Neural cell (in vitro differentiated cells): ENCODE measurements around the gene DGCR6. TPM values are rescaled to one million over a fixed set of nuclear protein-coding genes. Genes with fewer than 3 reads are reported as not detected.
"Not testable (repeated sequence)": the region's sequence is repeated elsewhere in the genome, so short reads cannot be mapped to it uniquely, and the experiment has no call there.

Source experiments
- H2AFZ ChIP-seq: fragments of 200-600, 300-800 bp; sonication (generic), shearing (Covaris generic); 2 replicates; pipeline ENCODE4 v1.6.0; 2014; ENCODE audit warnings: low read depth, mild to moderate bottlenecking, antibody characterized with exemption, low read length, moderate library complexity
- H3F3A ChIP-seq: fragments of 200-600 bp; shearing (Covaris generic); 2 replicates; pipeline ENCODE4 v1.6.1; 2016; ENCODE audit warnings: mild to moderate bottlenecking, moderate library complexity, mixed read lengths, antibody characterized with exemption, low read length; ENCODE audit not compliant: insufficient read depth, poor library complexity, severe bottlenecking
- H3K27ac ChIP-seq: fragments of 200-600, 300-800 bp; sonication (generic), shearing (Covaris generic); 2 replicates; pipeline ENCODE4 v1.5.1; 2014; ENCODE audit warnings: mild to moderate bottlenecking, low read length, moderate library complexity
- H3K27me3 ChIP-seq: fragments of 300-800, 200-600 bp; sonication (generic), shearing (Covaris generic); 2 replicates; pipeline ENCODE4 v1.6.0; 2014; ENCODE audit warnings: mild to moderate bottlenecking, low read depth, low read length, moderate library complexity; ENCODE audit not compliant: insufficient read depth
- H3K36me3 ChIP-seq: fragments of 300-800, 200-600 bp; sonication (generic), shearing (Covaris generic); 2 replicates; pipeline ENCODE4 v1.5.1; 2014; ENCODE audit warnings: mild to moderate bottlenecking, antibody characterized with exemption, low read length, moderate library complexity; ENCODE audit not compliant: insufficient read depth
- H3K4me2 ChIP-seq: fragments of 300-800, 200-600 bp; sonication (generic), shearing (Covaris generic); 2 replicates; pipeline ENCODE4 v1.6.0; 2014; ENCODE audit warnings: mild to moderate bottlenecking, low read length
- H3K4me3 ChIP-seq: fragments of 300-800, 200-600 bp; sonication (generic), shearing (Covaris generic); 2 replicates; pipeline ENCODE4 v1.5.1; 2014; ENCODE audit warnings: mild to moderate bottlenecking, low read length, moderate library complexity
- H3K79me2 ChIP-seq: fragments of 200-600 bp; shearing (Covaris generic); replicated peaks from 2 replicates; pipeline ENCODE4 v1.6.0; 2014; ENCODE audit warnings: mild to moderate bottlenecking, low read length, moderate library complexity; ENCODE audit not compliant: insufficient read depth
- H3K9ac ChIP-seq: fragments of 300-800, 200-600 bp; sonication (generic), shearing (Covaris generic); 2 replicates; pipeline ENCODE4 v1.6.1; 2016; ENCODE audit warnings: mild to moderate bottlenecking, low read length, mixed read lengths
- H3K9me2 ChIP-seq: fragments of 200-600 bp; shearing (Covaris generic); 2 replicates; pipeline ENCODE4 v1.6.1; 2016; ENCODE audit warnings: mild to moderate bottlenecking, low read length, mixed read lengths; ENCODE audit not compliant: insufficient read depth
- H3K9me3 ChIP-seq: fragments of 200-600, 300-800 bp; sonication (generic), shearing (Covaris generic); 2 replicates; pipeline ENCODE4 v1.6.1; 2016; ENCODE audit warnings: mild to moderate bottlenecking, mixed run types, low read length, moderate library complexity, mixed read lengths
- H4K20me1 ChIP-seq: fragments of 200-600 bp; shearing (Covaris generic); 2 replicates; pipeline ENCODE4 v1.6.1; 2016; ENCODE audit warnings: mild to moderate bottlenecking, mixed run types; ENCODE audit not compliant: insufficient read depth
- EP300 ChIP-seq: fragments of 450-650 bp; conservative IDR thresholded peaks from 2 replicates; pipeline ENCODE4 v1.6.1; 2014; ENCODE audit warnings: antibody characterized with exemption, mild to moderate bottlenecking, moderate library complexity; ENCODE audit not compliant: poor library complexity, severe bottlenecking
- EZH2 ChIP-seq: fragments of 200-600, 300-800 bp; shearing (Covaris generic), sonication (generic); IDR thresholded peaks from 2 replicates; pipeline ENCODE4 v1.6.1; 2014; ENCODE audit warnings: antibody characterized with exemption, low read length, borderline replicate concordance, mild to moderate bottlenecking; ENCODE audit not compliant: insufficient read depth, poor library complexity, severe bottlenecking
- MXI1 ChIP-seq: fragments of 450-650 bp; conservative IDR thresholded peaks from 2 replicates; pipeline ENCODE4 v1.6.1; 2014; ENCODE audit warnings: antibody characterized with exemption, mild to moderate bottlenecking; ENCODE audit not compliant: poor library complexity, severe bottlenecking
- POLR2AphosphoS5 ChIP-seq: IDR thresholded peaks from 2 replicates; pipeline ENCODE4 v1.6.1; 2012
- RAD21 ChIP-seq: fragments of 450-650 bp; conservative IDR thresholded peaks from 2 replicates; pipeline ENCODE4 v1.6.1; 2014; ENCODE audit warnings: antibody characterized with exemption, mild to moderate bottlenecking, moderate library complexity
- SMC3 ChIP-seq: fragments of 450-650 bp; conservative IDR thresholded peaks from 2 replicates; pipeline ENCODE4 v1.6.1; 2014; ENCODE audit warnings: antibody characterized with exemption, mild to moderate bottlenecking, moderate library complexity; ENCODE audit not compliant: poor library complexity
- TAF1 ChIP-seq: IDR thresholded peaks from 2 replicates; pipeline ENCODE4 v1.6.1; 2012; ENCODE audit warnings: low read depth
- polyA plus RNA-seq: library from polyadenylated mRNA; depleted of rRNA; stranded (reverse); fragments of >200 nt; gene quantifications from 2 replicates; pipeline ENCODE4 v1.2.3, GENCODE V29; 2014
- TF ChIP-seq, protein P1 (sequence below): fragments of 450-650 bp; IDR thresholded peaks from 2 replicates; pipeline ENCODE4 v1.5.1; 2014; ENCODE audit warnings: antibody characterized with exemption, mild to moderate bottlenecking, moderate library complexity; ENCODE audit not compliant: poor library complexity, severe bottlenecking
- TF ChIP-seq, protein P2 (sequence below): IDR thresholded peaks from 2 replicates; pipeline ENCODE4 v1.6.1; 2012; ENCODE audit warnings: borderline replicate concordance

DGCR6 gene
- polyA plus RNA-seq, 1 donor from 2014 or later = 8.9 TPM

DNA sequence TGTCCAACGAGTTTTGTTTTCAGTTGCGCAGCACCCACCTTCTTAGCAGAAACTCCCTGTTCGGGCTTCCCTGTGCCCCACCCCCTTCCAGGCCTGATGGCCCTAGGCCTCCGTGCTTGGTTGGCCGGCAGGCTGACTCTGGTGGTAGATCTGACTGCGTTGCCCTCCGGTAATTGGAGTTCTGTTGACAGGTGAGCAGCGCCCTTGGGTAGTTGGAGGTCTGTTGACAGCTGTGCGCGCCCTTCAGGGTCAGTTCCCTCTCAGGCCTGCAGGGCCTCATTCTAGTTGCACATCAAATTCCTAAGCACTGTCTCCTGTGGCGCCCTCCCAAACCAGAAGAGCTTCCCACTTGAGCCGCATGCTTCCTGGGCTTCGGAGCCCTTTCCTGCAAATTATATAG lies 776 bp downstream of the DGCR6 start:
- Histone ChIP-seq H3K27ac (no peak overlapping the region), H4K20me1 (no peaks in the 10 kb centered on the region), H3K4me2 (no peak overlapping the region), H3K9ac (no peak overlapping the region), H3K4me3 (no peak overlapping the region), H2AFZ (no peak overlapping the region), H3K27me3 (no peaks in the 10 kb centered on the region), H3K79me2 (no peaks in the 10 kb centered on the region), H3K9me2 (no peaks in the 10 kb centered on the region), H3K9me3 (no peaks in the 10 kb centered on the region), H3F3A (no peaks in the 10 kb centered on the region), H3K36me3 (no peaks in the 10 kb centered on the region)
- no peak for TF ChIP-seq TAF1
- no peak for TF ChIP-seq RAD21
- TF ChIP-seq EP300 = no peak
- TF ChIP-seq, protein P1, sequence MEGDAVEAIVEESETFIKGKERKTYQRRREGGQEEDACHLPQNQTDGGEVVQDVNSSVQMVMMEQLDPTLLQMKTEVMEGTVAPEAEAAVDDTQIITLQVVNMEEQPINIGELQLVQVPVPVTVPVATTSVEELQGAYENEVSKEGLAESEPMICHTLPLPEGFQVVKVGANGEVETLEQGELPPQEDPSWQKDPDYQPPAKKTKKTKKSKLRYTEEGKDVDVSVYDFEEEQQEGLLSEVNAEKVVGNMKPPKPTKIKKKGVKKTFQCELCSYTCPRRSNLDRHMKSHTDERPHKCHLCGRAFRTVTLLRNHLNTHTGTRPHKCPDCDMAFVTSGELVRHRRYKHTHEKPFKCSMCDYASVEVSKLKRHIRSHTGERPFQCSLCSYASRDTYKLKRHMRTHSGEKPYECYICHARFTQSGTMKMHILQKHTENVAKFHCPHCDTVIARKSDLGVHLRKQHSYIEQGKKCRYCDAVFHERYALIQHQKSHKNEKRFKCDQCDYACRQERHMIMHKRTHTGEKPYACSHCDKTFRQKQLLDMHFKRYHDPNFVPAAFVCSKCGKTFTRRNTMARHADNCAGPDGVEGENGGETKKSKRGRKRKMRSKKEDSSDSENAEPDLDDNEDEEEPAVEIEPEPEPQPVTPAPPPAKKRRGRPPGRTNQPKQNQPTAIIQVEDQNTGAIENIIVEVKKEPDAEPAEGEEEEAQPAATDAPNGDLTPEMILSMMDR = no peak
- TF ChIP-seq, protein P2, sequence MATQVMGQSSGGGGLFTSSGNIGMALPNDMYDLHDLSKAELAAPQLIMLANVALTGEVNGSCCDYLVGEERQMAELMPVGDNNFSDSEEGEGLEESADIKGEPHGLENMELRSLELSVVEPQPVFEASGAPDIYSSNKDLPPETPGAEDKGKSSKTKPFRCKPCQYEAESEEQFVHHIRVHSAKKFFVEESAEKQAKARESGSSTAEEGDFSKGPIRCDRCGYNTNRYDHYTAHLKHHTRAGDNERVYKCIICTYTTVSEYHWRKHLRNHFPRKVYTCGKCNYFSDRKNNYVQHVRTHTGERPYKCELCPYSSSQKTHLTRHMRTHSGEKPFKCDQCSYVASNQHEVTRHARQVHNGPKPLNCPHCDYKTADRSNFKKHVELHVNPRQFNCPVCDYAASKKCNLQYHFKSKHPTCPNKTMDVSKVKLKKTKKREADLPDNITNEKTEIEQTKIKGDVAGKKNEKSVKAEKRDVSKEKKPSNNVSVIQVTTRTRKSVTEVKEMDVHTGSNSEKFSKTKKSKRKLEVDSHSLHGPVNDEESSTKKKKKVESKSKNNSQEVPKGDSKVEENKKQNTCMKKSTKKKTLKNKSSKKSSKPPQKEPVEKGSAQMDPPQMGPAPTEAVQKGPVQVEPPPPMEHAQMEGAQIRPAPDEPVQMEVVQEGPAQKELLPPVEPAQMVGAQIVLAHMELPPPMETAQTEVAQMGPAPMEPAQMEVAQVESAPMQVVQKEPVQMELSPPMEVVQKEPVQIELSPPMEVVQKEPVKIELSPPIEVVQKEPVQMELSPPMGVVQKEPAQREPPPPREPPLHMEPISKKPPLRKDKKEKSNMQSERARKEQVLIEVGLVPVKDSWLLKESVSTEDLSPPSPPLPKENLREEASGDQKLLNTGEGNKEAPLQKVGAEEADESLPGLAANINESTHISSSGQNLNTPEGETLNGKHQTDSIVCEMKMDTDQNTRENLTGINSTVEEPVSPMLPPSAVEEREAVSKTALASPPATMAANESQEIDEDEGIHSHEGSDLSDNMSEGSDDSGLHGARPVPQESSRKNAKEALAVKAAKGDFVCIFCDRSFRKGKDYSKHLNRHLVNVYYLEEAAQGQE = no peak
- no peak for TF ChIP-seq EZH2
- TF ChIP-seq POLR2AphosphoS5 = no peak
- TF ChIP-seq SMC3 = no peak
- TF ChIP-seq MXI1 = no peak

DNA sequence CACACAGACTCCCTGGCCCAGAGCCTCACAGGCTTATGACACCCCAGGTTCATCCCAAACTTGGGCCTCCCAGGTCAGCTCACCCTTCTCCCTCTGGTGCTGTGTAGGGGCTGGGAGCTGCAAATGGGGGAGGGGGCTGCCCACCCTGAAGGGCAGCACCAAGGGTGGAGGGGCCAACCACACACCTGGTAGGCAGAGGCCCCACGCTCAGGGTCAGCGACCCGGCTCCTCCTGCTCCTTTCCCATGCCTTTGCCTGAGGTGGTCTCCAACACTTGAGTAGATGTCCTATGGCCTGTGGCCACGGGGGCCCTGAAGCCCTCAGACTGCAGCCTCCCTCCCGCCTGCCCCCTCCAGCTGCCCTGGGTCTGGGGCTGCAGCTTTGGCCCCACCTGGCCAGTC lies 3.4 kb downstream of the DGCR6 start:
- H3K9me2 ChIP-seq = no peaks in the 10 kb centered on the region
- H3K36me3 ChIP-seq = no peaks in the 10 kb centered on the region
- H3K9me3 ChIP-seq = no peaks in the 10 kb centered on the region
- no peak overlapping the region for H3K4me2 ChIP-seq
- TF ChIP-seq TAF1 = no peak
- no peak for TF ChIP-seq POLR2AphosphoS5
- TF ChIP-seq, protein P2 = no peak
- TF ChIP-seq RAD21 = no peak
- no peak for TF ChIP-seq MXI1
- TF ChIP-seq SMC3 = no peak
- no peak for TF ChIP-seq EP300
- TF ChIP-seq, protein P1 = no peak
- no peak for TF ChIP-seq EZH2
- H3K27ac ChIP-seq = no peak overlapping the region
- no peak overlapping the region for H3K4me3 ChIP-seq
- H3F3A ChIP-seq = no peaks in the 10 kb centered on the region
- no peaks in the 10 kb centered on the region for H3K27me3 ChIP-seq
- H4K20me1 ChIP-seq = no peaks in the 10 kb centered on the region
- no peaks in the 10 kb centered on the region for H3K79me2 ChIP-seq
- no peak overlapping the region for H3K9ac ChIP-seq
- no peak overlapping the region for H2AFZ ChIP-seq

DNA sequence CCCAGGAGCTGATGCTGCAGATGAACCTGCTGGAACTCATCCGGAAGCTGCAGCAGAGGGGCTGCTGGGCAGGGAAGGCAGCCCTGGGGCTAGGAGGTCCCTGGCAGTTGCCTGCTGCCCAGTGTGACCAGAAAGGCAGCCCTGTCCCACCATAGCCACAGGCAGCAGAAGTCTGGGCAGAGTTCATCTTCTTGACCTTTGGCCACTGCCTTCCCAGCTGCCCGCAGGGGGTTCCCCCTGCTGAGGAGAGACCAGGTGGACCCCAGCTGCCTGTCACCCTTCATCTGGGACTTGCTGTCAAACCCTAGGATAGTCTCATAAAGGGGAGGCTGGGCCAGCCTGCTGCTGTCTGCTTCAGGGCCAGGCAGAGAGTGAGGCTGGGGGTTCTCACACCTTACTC lies 5.4 kb downstream of the DGCR6 start:
- H3K4me2 ChIP-seq, H3K79me2 ChIP-seq, H3K9me3 ChIP-seq: not testable (repeated sequence)

More for the DNA sequence above, 5.4 kb downstream of the DGCR6 start:
- not testable (repeated sequence) for H4K20me1 ChIP-seq, H3K4me3 ChIP-seq, H3K27ac ChIP-seq, H3K9ac ChIP-seq, H3K9me2 ChIP-seq, H3K27me3 ChIP-seq, H3F3A ChIP-seq, H3K36me3 ChIP-seq, H2AFZ ChIP-seq
